A673 (cell line): ENCODE data around the gene ZMAT5. TPM values are rescaled to one million over a fixed set of nuclear protein-coding genes. Genes with fewer than 3 reads are reported as not detected.

ENCODE experiments used
- BruUV-seq: library from RNA; stranded (reverse); fragments of 400-500 nt; replicated peaks from 2 replicates; lab custom pipeline; 2021; lab: Mats Ljungman, UMichigan
- CTCF ChIA-PET: fragments of 300-600 bp; sonication (Branson Sonifier 250); formaldehyde crosslinking; loops from one replicate; lab custom pipeline; 2022; ENCODE audit warnings: antibody characterized with exemption; lab: Charles Lee
- POLR2A ChIA-PET: fragments of 300-600 bp; sonication (Branson Sonifier 250); formaldehyde crosslinking; loops from one replicate; lab custom pipeline; 2022; ENCODE audit warnings: antibody characterized with exemption; ENCODE audit not compliant: low non-redundant PET; lab: Charles Lee
- DNase-seq: peaks from one replicate; pipeline ENCODE4 v3.0.0-alpha.2; 2015; ENCODE audit warnings: low spot score
- H3K27ac ChIP-seq: fragments of 200-600 bp; sonication (generic); 2 replicates; pipeline ENCODE4 v1.5.1; 2016; ENCODE audit warnings: mixed run types, low read depth, mild to moderate bottlenecking, mixed read lengths, antibody characterized with exemption, low read length; ENCODE audit not compliant: poor library complexity, severe bottlenecking
- H3K27me3 ChIP-seq: fragments of 200-600 bp; sonication (generic); replicated peaks from 2 replicates; pipeline ENCODE4 v1.6.1; 2017; ENCODE audit warnings: mixed run types, low read depth, mild to moderate bottlenecking, mixed read lengths, antibody characterized with exemption, low read length; ENCODE audit not compliant: insufficient read depth, poor library complexity
- H3K36me3 ChIP-seq: fragments of 200-600 bp; sonication (generic); 2 replicates; pipeline ENCODE4 v1.6.1; 2016; ENCODE audit warnings: mixed run types, mild to moderate bottlenecking, mixed read lengths, antibody characterized with exemption, low read length; ENCODE audit not compliant: insufficient read depth, poor library complexity, severe bottlenecking
- H3K4me1 ChIP-seq: fragments of 200-600 bp; sonication (generic); 2 replicates; pipeline ENCODE4 v1.6.1; 2017; ENCODE audit warnings: mixed run types, mild to moderate bottlenecking, mixed read lengths, antibody characterized with exemption, low read length; ENCODE audit not compliant: insufficient read depth, poor library complexity, severe bottlenecking
- H3K4me3 ChIP-seq: fragments of 200-600 bp; sonication (generic); 2 replicates; pipeline ENCODE4 v1.5.1; 2016; ENCODE audit warnings: low read depth, mixed run types, mild to moderate bottlenecking, mixed read lengths, low read length; ENCODE audit not compliant: poor library complexity, severe bottlenecking
- H3K9me3 ChIP-seq: fragments of 200-600 bp; sonication (generic); 2 replicates; pipeline ENCODE4 v1.6.1; 2016; ENCODE audit warnings: mixed run types, low read depth, mild to moderate bottlenecking, mixed read lengths, antibody characterized with exemption, low read length; ENCODE audit not compliant: poor library complexity, severe bottlenecking
- CTCF ChIP-seq: fragments of 300-800, 200-600 bp; sonication (generic); conservative IDR thresholded peaks from 2 replicates; pipeline ENCODE4 v1.5.1; 2017; ENCODE audit warnings: low read depth, mild to moderate bottlenecking, antibody characterized with exemption, low read length, moderate library complexity, mixed read lengths
- EZH2 ChIP-seq: fragments of 200-600 bp; sonication (generic); IDR thresholded peaks from 2 replicates; pipeline ENCODE4 v1.6.1; 2017; ENCODE audit warnings: borderline replicate concordance, low read depth, mild to moderate bottlenecking, mixed read lengths, antibody characterized with exemption, low read length; ENCODE audit not compliant: poor library complexity, severe bottlenecking
- intact Hi-C: fragments of 100-400 bp; cut with micrococcal nuclease; formaldehyde crosslinking; loops from one replicate; pipeline ENCODE4 v1.10.0; 2022; ENCODE audit not compliant: unreplicated experiment
- total RNA-seq: library from RNA; stranded (reverse); gene quantifications from 2 replicates; pipeline ENCODE4 v1.2.3, GENCODE V29; 2021

The ZMAT5 gene
- total RNA-seq, 1 experiment from 2014 or later, result 19.8 TPM

- Histone ChIP-seq H3K4me3 (no peak overlapping the region), H3K4me1 (no peaks in the 10 kb centered on the region), H3K9me3 (no peaks in the 10 kb centered on the region), H3K36me3 (peaks cover 30% of the 10 kb centered on the region), H3K27ac (no peak overlapping the region), H3K27me3 (no peaks in the 10 kb centered on the region)
- CTCF ChIA-PET, result no interaction called here
- intact Hi-C loops, result no loop called here
- POLR2A ChIA-PET, result no interaction called here
- no TSS peak for BruUV-seq
- no peak for DNase-seq
- no peak for TF ChIP-seq EZH2
Observed at GRCh38 chr22:29798801-29799200, 32.0 kb upstream of the ZMAT5 start.

- H3K27ac ChIP-seq, result no peak overlapping the region
- CTCF ChIA-PET, result no interaction called here
Observed at GRCh38 chr22:29798318-29798717, 31.5 kb upstream of the ZMAT5 start.

GRCh38 chr22:29797351-29797750, 30.5 kb upstream of the ZMAT5 start:
- no peak for DNase-seq
- Histone ChIP-seq H3K4me1 (no peaks in the 10 kb centered on the region), H3K4me3 (no peak overlapping the region), H3K36me3 (peaks cover 36% of the 10 kb centered on the region), H3K9me3 (no peaks in the 10 kb centered on the region), H3K27me3 (no peaks in the 10 kb centered on the region), H3K27ac (no peak overlapping the region)
- intact Hi-C loops, result no loop called here
- TF ChIP-seq EZH2 (no peak), CTCF (no peak)
- ChIA-PET CTCF (no interaction called here), POLR2A (interaction anchor here (0.6 kb wide), 1 partner anchor 93 kb away, joined by 3 read pairs; no protein-coding TSS in a partner anchor)
- no TSS peak for BruUV-seq

More at GRCh38 chr22:29798318-29798717, 31.5 kb upstream of the ZMAT5 start:
- H3K4me1 ChIP-seq, result no peaks in the 10 kb centered on the region
- POLR2A ChIA-PET, result no interaction called here
- intact Hi-C loops, result no loop called here
- no peaks in the 10 kb centered on the region for H3K9me3 ChIP-seq
- H3K27me3 ChIP-seq, result no peaks in the 10 kb centered on the region
- no TSS peak for BruUV-seq
- TF ChIP-seq CTCF (no peak), EZH2 (no peak)
- DNase-seq, result no peak
- H3K36me3 ChIP-seq, result peaks cover 31% of the 10 kb centered on the region
- no peak overlapping the region for H3K4me3 ChIP-seq

- no peaks in the 10 kb centered on the region for H3K4me1 ChIP-seq
- TF ChIP-seq EZH2, result no peak
- no peak for TF ChIP-seq CTCF
- H3K36me3 ChIP-seq, result peaks cover 30% of the 10 kb centered on the region
- BruUV-seq, result no TSS peak
- CTCF ChIA-PET, result no interaction called here
- H3K9me3 ChIP-seq, result no peaks in the 10 kb centered on the region
- POLR2A ChIA-PET, result no interaction called here
- intact Hi-C loops, result no loop called here
- H3K4me3 ChIP-seq, result no peak overlapping the region
- no peaks in the 10 kb centered on the region for H3K27me3 ChIP-seq
- no peak for DNase-seq
- H3K27ac ChIP-seq, result no peak overlapping the region
Observed at GRCh38 chr22:29795663-29796062, 28.9 kb upstream of the ZMAT5 start.
